NCI-H1694 treated with DMSO at 0.1 percent for 48 hours (cell line): ENCODE results near the gene RETREG3.
"Not testable (repeated sequence)": the region's sequence is repeated elsewhere in the genome, so short reads cannot be mapped to it uniquely, and the experiment has no call there.

Experiments used
- DNase-seq: peaks from one replicate; lab custom pipeline; 2025; lab: John Stamatoyannopoulos, UW

Gene RETREG3, protein sequence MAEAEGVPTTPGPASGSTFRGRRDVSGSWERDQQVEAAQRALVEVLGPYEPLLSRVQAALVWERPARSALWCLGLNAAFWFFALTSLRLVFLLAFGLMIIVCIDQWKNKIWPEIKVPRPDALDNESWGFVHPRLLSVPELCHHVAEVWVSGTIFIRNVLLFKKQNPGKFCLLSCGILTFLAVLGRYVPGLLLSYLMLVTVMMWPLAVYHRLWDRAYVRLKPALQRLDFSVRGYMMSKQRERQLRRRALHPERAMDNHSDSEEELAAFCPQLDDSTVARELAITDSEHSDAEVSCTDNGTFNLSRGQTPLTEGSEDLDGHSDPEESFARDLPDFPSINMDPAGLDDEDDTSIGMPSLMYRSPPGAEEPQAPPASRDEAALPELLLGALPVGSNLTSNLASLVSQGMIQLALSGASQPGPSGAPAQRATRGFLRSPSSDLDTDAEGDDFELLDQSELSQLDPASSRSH

DNA sequence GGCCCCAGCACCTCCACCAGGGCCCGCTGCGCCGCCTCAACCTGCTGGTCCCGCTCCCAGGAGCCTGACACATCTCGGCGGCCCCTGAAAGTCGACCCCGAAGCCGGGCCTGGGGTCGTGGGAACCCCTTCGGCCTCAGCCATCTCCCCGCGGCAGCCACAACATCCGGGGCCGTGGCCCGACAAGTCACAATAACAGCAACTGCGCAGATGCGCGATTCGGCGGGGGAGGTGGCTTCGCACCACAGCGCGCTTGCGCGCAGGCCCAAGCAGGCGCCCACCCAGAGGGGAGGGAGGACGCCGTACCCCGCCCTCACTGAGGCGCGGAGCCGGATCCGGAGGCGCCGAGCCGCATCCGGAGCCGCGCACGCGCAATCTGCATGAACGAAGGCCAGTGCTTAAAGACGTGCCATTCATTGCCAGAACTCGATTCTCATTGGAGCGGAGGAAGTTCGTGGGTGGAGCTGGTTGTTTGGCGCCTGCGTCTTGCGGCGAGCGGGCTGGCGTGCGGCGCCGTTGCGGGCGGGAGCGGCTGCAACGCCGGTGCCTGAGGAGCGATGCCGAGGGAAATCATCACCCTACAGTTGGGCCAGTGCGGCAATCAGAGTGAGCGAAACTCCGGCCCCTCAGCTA is at the start of gene RETREG3, which contains the start of gene TUBG1:
Gene RETREG3 (minus strand): TSS at position 193 of the 632 bp plus-strand sequence. CDS start 50 bp downstream, at position 143.
Gene TUBG1 (plus strand): TSS at position 502 of the 632 bp plus-strand sequence. CDS start 55 bp downstream, at position 557.
- peak; percentile 98 for DNase-seq

- no peak for DNase-seq
Observed at GRCh38 chr17:42657824-42658588, 48.8 kb upstream of the RETREG3 start.

DNA sequence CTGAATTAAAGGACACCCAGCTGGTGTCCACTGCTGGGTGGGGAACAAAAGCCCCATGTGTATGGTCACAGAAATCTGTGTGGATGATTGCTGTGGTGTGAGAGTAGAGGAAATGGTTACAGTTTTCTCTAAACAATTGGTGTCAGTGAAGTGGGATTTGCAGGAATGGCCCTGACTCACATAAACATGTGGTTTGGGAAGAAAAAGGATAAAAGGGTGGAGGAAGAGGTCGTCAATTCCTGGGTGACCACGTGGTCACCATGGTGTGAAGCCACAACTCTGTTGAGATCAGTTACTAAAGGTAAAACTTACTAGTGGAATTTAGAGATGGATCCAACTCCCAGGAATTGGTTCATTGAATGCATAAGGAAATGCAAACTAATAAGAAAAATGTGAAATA is 46.4 kb upstream of the RETREG3 start:
- DNase-seq: no peak

- DNase-seq: no peak
Observed at GRCh38 chr17:42653179-42654124, 44.3 kb upstream of the RETREG3 start.

- no peak for DNase-seq
Observed at GRCh38 chr17:42651392-42651791, 42.2 kb upstream of the RETREG3 start.

DNA sequence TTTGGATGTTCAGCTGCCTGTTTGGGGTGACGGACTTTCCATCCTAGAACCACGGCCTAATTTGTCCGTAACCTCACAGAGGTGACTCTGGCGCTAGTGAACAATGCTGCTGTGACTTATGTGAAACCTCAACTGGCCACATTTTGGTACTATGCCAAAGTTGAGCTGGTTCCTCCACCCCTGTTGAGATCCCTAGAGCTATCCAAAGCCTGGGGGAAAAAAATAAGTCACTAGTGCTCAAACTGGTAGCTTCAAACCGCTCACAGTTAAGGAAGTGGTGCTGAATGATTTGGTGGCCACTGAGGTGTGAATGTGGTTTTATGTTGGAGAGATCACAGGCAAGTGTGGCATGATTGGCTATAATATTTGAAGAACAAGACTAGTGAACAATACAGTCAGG is 38.6 kb upstream of the RETREG3 start:
- DNase-seq: no peak

DNA sequence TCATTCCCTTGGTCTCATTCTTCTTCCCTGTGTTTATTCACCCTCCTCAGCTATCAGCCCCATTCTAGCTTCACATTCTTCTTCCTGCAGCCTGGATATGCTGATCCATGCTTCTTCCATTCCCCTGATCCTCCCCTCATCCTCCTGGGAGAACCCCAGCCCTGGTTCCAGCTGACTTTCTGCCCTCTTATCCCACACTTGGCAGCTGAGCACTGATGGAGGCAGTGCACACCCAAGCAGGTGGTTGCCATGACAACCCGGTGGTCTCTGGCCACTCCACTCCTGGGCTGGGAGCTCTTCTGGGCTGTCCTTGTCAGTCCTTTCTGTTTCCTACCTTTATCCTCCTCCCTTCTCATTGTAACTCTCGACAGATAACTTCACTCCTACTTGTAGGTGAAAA is 33.2 kb upstream of the RETREG3 start:
- DNase-seq: no peak

DNA sequence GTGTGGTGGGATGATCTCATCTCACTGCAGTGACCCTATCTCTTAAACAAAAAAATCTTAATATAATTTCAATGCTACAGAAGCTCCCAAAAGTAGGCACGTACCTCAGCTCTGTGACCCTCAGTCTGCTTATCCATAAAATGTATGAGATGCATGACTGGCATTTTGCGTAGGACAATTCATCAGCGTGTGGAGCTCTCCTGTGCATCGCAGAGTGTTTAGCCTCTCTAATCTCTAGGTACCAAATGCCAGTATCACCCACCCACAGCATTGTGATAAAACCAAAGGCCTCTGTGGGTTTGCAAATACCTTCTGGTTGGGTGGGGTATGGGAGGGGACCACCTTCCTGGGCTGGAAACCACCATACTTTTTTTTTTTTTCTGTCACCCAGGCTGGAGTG is 30.9 kb upstream of the RETREG3 start:
- no peak for DNase-seq

DNA sequence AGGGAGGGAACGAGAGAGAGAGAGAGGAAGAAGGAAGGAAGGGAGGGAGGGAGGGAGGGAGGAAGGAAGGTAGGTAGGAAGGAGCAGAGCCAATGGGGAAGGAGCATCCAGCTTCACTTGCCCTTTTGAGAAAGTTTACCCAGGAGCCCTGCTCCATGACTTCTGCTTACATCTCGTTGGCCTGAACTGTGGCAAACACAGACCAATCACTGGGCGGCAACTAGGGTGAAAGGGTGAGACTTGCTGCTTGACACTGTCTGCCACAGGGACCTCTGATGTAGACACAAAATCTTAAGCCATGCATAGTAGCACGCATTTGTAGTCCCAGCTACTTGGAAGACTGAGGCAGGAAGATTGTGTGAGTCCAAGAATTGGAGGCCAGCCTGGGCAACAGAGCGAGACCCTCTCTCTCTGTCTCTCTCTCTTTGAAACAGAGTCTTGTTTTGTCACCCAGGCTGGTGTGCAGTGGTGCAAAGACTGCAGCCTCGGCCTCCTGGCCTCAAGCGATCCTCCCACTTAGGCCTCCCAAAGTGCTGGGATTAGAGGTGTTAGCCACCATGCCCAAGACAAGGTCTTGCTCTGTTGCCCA is 30.4 kb upstream of the RETREG3 start:
- DNase-seq: no peak

- no peak for DNase-seq
Observed at GRCh38 chr17:42632949-42633444, 23.8 kb upstream of the RETREG3 start.

DNA sequence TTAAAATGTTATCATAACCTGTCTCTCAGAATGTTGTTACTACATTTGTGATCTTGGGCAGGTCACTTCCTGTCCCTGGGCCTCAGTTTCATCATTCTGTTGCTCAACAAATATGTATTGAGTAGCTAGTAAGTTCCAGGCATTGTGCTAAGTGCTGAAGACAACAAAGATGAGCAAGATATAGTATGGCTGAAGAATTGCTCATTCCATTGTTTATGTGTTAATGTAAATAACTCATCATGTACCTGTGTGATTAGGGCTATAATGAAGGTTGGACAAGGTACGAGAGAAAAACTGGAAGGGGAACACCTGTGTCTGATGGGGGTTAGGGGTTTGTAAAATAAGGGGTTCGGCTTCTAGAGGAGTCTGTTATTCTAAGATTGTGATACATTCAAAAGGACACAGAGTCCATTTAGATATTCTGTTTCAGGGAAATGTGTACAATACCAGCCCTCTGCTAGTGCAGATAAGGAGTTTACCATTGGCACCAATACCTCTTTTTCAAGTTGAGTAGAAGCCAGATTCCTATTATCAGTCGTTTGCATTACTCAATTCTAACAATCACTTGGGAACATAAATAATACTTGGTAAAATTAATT is 20.3 kb upstream of the RETREG3 start:
- no peak for DNase-seq

DNA sequence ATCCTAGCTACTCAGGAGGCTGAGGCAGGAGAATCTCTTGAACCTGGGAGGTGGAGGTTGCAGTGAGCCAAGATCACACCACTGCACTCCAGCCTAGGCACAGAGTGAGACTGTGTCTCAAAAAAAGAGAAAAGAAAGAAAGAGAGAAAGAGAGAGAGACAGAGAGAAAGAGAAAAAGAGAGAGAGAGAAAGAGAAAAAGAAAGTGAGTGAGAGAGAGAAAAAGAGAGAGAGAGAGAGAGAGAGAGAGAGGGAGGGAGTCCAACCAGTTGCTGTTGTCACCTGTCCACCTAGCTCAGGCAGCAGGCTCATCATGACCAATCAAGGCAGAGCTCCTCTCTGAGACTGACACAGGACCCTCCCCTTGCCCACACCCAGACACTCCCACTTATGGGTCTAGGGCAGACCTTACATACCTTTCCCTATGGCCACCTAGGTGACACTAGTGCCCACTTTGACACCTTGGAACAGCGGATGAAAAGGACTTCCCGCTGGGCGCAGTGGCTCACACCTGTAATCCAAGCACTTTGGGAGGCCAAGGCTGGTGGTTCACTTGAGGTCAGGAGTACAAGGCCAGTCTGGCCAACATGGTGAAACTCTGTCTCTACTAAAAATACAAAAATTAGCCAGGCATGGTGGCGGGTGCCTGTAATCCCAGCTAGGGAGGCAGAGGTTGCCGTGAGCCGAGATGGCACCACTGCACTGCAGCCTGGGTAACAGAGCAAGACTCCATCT is 18.0 kb upstream of the RETREG3 start:
- not testable (repeated sequence) for DNase-seq

DNA sequence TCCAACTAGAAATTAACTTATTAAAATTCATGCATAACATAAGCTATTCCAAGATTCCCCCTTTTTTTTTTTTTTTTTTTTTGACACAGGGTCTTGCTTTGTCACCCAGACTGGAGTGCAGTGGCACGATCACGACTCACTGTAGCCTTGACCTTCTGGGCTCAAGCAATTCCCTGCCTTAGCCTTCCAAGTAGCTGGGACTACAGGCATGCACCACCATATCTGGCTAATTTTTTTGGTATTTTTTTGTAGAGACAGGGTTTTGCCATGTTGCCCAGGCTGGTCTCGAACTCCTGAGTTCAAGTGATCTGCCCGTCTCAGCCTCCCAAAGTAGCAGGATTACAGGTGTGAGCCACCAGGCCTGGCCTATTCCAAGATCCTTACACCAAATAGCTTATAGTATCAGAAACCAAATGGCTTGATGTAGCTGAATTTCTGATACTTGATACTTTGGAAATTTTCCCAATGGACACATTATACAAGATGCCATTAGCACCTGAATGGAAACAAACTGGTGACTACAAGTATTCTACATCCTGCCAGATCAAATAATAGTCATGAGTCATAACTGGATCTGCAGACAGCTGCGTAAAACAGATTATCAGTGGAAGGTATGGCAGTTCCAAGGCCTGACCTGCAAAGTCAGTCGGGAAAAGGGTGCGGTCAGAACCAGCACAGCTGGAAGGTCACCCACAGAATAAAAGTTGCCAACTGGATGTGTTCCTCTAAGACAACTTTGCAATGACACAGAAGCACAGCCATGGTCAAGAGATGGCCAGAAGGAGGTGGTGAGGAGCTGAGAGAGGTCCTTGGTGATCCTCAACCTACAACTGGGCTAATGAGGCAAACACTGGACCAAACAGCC is 14.8 kb upstream of the RETREG3 start:
- DNase-seq: no peak

DNA sequence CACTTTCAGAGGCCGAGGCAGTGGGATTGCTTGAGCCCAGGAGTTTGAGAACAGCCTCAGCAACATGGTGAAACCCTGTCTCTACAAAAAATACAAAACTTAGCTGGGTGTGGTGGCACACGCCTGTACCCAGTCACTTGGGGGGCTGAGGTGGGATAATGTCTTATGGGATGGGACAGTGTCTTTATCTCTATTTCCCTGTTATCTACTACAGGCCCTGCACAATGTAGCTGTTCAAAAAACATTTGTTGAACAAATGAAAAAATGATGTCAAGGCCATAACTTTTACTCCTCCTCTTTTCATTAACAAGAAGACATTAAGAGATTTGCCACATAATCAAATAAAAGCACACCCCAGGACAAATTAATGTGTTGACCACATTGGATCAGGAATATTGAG is 14.1 kb upstream of the RETREG3 start:
- no peak for DNase-seq

DNA sequence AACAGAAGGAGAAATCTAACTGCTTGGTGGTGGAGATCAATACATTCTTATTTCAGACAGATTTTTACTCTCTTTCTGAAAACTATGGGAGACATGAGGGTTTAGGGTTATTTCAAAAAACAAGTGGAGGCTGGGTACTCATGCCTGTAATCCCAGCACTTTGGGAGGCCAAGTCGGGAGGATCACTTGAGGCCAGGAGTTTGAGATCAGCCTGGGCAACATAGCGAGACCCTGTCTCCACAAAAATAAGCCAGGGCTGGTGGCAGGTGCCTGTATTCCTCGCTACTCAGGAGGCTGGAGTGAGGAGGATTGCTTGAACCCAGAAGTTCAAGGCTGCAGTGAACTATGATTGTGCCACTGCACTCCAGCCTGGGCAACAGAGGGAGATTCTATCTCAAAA is 12.8 kb upstream of the RETREG3 start:
- not testable (repeated sequence) for DNase-seq

DNA sequence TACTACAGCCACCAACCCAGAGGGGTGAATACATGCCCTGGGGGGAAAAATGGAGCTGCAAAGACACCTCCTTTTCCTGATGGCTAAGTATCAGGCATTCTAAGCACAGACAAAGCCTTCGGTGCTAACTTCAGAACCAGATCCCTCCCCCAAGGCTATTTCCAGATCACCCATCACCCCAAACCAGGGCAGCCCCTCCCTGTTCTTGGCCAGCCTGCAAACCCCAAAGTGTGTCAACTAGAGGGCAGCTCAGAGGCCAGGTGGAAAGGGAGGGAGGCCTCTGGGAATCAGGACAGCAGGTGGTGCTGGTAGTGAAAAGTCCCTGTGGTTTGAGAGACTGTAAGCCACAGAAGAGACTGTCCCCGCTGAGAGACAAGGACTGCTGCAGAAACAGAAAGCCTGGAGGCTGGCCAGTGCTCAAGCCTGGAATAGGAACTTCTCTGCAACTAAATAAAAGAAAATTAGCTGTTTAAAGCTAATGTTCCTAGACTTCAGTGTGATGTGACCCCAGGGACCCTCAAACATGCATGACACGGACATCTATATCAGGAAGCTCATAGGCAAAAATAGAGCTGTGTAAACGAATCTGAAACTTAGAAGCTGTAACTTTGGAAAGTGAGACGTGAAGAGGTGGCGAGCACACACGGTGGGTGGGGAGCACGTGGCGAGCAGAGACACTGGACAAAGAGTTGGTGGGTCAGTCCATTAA is 9.4 kb upstream of the RETREG3 start:
- DNase-seq: peak; percentile 7

GRCh38 chr17:42617956-42618431 is 8.8 kb upstream of the RETREG3 start:
- DNase-seq: no peak
